Measurements from ENCODE around the gene MAML1. TPM values are rescaled to one million over a fixed set of nuclear protein-coding genes. Genes with fewer than 3 reads are reported as not detected.

MAML1 gene
- total RNA-seq, 1 donor from 2014 or later, result 42.6 TPM

DNA sequence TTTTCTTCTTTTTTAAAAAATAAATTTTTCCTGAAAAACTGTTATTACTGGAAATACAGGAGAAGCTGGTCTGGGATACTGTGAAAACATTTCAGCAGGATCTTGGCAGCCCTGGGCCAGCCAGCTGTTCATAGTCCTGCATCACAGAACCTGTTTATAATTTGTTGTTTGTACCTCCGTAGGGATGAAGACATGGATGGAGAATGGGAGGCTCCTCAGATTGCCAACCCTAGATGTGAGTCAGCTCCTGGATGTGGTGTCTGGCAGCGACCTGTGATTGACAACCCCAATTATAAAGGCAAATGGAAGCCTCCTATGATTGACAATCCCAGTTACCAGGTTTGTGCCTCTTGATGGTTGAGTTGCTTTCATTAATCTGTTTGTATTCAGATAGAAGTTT, 12.4 kb upstream of the MAML1 start:
- Mint-ChIP-seq H3K27ac (no peak overlapping the region), H3K9me3 (no peaks in the 10 kb centered on the region), H3K4me3 (no peak overlapping the region), H3K4me1 (ENCODE audit: unreplicated experiment) (no peaks in the 10 kb centered on the region), H3K27me3 (no peaks in the 10 kb centered on the region), H3K36me3 (peaks cover 42% of the 10 kb centered on the region)
- TF ChIP-seq, protein P1, sequence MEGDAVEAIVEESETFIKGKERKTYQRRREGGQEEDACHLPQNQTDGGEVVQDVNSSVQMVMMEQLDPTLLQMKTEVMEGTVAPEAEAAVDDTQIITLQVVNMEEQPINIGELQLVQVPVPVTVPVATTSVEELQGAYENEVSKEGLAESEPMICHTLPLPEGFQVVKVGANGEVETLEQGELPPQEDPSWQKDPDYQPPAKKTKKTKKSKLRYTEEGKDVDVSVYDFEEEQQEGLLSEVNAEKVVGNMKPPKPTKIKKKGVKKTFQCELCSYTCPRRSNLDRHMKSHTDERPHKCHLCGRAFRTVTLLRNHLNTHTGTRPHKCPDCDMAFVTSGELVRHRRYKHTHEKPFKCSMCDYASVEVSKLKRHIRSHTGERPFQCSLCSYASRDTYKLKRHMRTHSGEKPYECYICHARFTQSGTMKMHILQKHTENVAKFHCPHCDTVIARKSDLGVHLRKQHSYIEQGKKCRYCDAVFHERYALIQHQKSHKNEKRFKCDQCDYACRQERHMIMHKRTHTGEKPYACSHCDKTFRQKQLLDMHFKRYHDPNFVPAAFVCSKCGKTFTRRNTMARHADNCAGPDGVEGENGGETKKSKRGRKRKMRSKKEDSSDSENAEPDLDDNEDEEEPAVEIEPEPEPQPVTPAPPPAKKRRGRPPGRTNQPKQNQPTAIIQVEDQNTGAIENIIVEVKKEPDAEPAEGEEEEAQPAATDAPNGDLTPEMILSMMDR (conservative IDR thresholded peaks at IDR 0.05), result no peak
- no peak for DNase-seq (ENCODE audit: extremely low spot score, unreplicated experiment)

DNA sequence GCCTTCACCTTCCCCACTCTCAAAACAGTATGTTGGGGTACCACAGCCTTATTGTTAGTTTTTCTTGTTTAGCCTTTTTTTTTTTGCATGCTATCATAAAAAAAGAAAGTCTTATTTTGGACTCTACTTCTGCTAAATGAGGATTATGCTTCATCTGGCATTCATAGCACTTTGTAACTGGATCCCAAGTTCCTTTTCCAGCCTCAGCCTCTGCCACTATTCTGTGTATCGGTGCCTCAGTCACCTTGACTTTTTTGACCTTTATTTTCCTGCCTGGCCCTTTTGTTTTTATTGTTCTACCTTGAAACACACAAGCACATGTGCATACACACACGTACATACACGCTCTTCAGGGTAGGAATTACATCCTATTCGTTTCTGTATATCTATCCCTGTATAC, 8.5 kb upstream of the MAML1 start:
- Mint-ChIP-seq H3K4me1 (ENCODE audit: unreplicated experiment) (no peaks in the 10 kb centered on the region), H3K27me3 (no peaks in the 10 kb centered on the region), H3K36me3 (peaks cover 36% of the 10 kb centered on the region), H3K27ac (no peak overlapping the region), H3K4me3 (no peak overlapping the region), H3K9me3 (no peaks in the 10 kb centered on the region)
- no peak for DNase-seq (ENCODE audit: extremely low spot score, unreplicated experiment)
- TF ChIP-seq, protein P1 (conservative IDR thresholded peaks at IDR 0.05), result no peak

DNA sequence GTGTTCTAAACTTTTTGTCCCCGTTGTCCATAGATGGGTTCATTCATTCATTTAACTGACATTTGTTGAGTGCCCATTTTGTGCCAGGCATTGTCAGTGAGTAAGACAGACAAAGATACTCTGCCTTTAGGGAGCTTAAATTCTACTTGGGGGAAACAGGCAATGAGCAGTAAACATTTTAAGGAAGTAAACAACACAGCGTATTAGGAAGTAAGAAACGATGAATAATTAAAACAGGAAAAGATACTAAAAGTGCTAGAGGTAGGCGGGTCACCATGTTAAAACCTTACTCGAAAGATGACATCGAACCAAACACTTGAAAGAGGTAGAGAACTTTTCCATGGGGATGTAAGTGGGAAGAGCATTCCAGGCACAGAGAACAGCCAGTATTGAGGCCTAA, 5.5 kb upstream of the MAML1 start:
- Mint-ChIP-seq H3K27ac (no peak overlapping the region), H3K36me3 (peaks cover 39% of the 10 kb centered on the region), H3K9me3 (no peaks in the 10 kb centered on the region), H3K4me3 (no peak overlapping the region), H3K4me1 (ENCODE audit: unreplicated experiment) (peaks cover 3% of the 10 kb centered on the region), H3K27me3 (no peaks in the 10 kb centered on the region)
- DNase-seq (ENCODE audit: extremely low spot score, unreplicated experiment), result no peak
- TF ChIP-seq, protein P1 (conservative IDR thresholded peaks at IDR 0.05), result no peak

DNA sequence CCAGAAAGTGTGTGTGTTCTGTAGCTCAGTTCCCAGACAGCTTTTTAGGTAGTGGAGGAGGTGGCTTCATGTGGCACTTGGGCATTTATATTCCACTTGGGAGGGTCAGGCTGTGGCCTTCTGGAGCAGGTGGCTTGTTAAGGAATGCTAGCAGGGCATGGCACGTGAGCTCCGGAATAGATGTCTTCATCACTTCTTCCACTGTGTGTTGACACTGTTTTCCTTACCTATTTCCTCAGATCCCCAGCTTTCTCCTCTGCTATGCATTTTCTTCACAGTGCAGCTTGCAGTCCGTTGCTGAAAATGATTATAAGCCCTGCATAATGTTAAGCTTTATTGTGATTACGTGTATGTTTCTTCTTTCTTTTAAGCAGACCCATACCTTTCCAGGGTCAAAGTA, 3.3 kb upstream of the MAML1 start:
- Mint-ChIP-seq H3K27me3 (no peaks in the 10 kb centered on the region), H3K36me3 (peaks cover 22% of the 10 kb centered on the region), H3K4me3 (no peak overlapping the region), H3K9me3 (no peaks in the 10 kb centered on the region), H3K4me1 (ENCODE audit: unreplicated experiment) (peaks cover 6% of the 10 kb centered on the region), H3K27ac (no peak overlapping the region)
- TF ChIP-seq, protein P1 (conservative IDR thresholded peaks at IDR 0.05), result no peak
- DNase-seq (ENCODE audit: extremely low spot score, unreplicated experiment), result no peak

DNA sequence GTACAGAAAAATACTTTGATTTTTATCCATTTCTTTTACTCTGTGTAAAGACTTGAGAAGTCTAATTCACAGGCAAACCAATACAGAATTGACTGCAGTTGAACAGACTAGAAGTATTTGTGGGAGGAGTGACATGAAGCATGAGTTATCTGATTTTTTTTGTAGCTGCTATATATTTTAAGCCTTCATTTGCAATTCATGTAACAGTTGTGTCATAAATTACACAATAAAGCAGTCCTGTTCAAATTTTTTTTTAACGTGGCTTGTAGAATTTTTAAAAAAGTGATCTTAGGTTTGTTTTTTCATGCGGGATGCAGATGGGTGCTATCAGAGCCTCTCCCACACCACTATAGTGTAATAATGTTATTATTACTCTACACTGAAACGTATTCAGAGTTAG, 2.9 kb upstream of the MAML1 start:
- Mint-ChIP-seq H3K27ac (no peak overlapping the region), H3K9me3 (no peaks in the 10 kb centered on the region), H3K27me3 (no peaks in the 10 kb centered on the region), H3K4me1 (ENCODE audit: unreplicated experiment) (peaks cover 10% of the 10 kb centered on the region), H3K36me3 (peaks cover 18% of the 10 kb centered on the region), H3K4me3 (no peak overlapping the region)
- TF ChIP-seq, protein P1 (conservative IDR thresholded peaks at IDR 0.05), result no peak
- DNase-seq (ENCODE audit: extremely low spot score, unreplicated experiment), result no peak

DNA sequence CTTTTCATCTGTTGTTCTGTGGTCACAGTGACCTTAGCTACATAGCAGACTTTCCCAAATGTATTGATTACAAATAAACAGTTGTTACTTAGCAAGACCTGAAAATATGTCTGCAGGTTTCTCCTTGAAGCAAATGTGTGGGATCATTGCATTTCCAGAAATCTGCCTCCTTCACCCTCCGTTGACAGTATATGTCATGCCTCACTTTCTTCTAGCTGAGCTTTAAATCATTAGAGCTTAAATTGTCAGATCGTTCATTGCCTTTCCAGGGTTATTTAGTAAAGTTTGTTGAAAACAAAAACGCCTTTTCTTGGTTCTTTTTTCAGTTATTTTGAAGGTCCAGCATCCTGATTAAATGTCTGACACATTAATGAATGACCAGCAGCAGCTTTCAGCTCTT, 2.3 kb upstream of the MAML1 start:
- no peak for DNase-seq (ENCODE audit: extremely low spot score, unreplicated experiment)
- TF ChIP-seq, protein P1 (conservative IDR thresholded peaks at IDR 0.05), result no peak
- no peaks in the 10 kb centered on the region for H3K27me3 Mint-ChIP-seq
- peaks cover 11% of the 10 kb centered on the region for H3K4me1 Mint-ChIP-seq (ENCODE audit: unreplicated experiment)
- H3K36me3 Mint-ChIP-seq, result peaks cover 18% of the 10 kb centered on the region
- no peak overlapping the region for H3K27ac Mint-ChIP-seq
- no peaks in the 10 kb centered on the region for H3K9me3 Mint-ChIP-seq
- no peak overlapping the region for H3K4me3 Mint-ChIP-seq

Measured in type B pancreatic cell (in vitro differentiated cells).